DND-41 (cell line): ENCODE results near the gene NAMPT.

Experiments
- ATAC-seq: fragments of 200-7000 bp; cut with Tn5 transposase; 3 replicates; pipeline ENCODE4 v1.9.1; 2021; ENCODE audit warnings: low read depth; ENCODE audit not compliant: insufficient read depth
- DNase-seq: peaks from one replicate; pipeline ENCODE4 v3.0.0-alpha.2; 2020
- H2AFZ ChIP-seq: 2 replicates; pipeline ENCODE4 v1.6.0; 2012; ENCODE audit warnings: low read depth, low read length
- H3K27ac ChIP-seq: 2 replicates; pipeline ENCODE4 v1.5.1; 2012; ENCODE audit warnings: low read length, inconsistent platforms
- H3K27me3 ChIP-seq: fragments of 200-600 bp; sonication (generic); 2 replicates; pipeline ENCODE4 v1.6.0; 2012; ENCODE audit warnings: low read length, mild to moderate bottlenecking, inconsistent platforms; ENCODE audit not compliant: insufficient read depth, poor library complexity
- H3K36me3 ChIP-seq: 2 replicates; pipeline ENCODE4 v1.5.1; 2012; ENCODE audit warnings: low read length, inconsistent platforms; ENCODE audit not compliant: insufficient read depth
- H3K4me1 ChIP-seq: 2 replicates; pipeline ENCODE4 v1.5.1; 2012; ENCODE audit warnings: mild to moderate bottlenecking, low read length; ENCODE audit not compliant: insufficient read depth
- H3K4me2 ChIP-seq: 2 replicates; pipeline ENCODE4 v1.6.0; 2012; ENCODE audit warnings: mild to moderate bottlenecking, moderate library complexity, low read length, inconsistent platforms; ENCODE audit not compliant: insufficient read depth
- H3K4me3 ChIP-seq, 2 experiments: fragments of 200-600 bp in 1 of 2; shearing (Covaris generic) in 1 of 2; 2 replicates each; pipeline ENCODE4 v1.5.1; 2012 to 2016; ENCODE audit warnings: inconsistent platforms in 2 of 2, low read length in 2 of 2, mild to moderate bottlenecking in 2 of 2, low read depth in 1 of 2, moderate library complexity in 1 of 2
- H3K79me2 ChIP-seq: 2 replicates; pipeline ENCODE4 v1.6.0; 2012; ENCODE audit warnings: low read length, inconsistent platforms; ENCODE audit not compliant: insufficient read depth
- H3K9ac ChIP-seq: 2 replicates; pipeline ENCODE4 v1.6.0; 2012; ENCODE audit warnings: low read depth, mild to moderate bottlenecking, inconsistent platforms, low read length, moderate library complexity
- H3K9me3 ChIP-seq: 2 replicates; pipeline ENCODE4 v1.5.1; 2012; ENCODE audit warnings: low read length, moderate library complexity, mild to moderate bottlenecking, inconsistent platforms; ENCODE audit not compliant: insufficient read depth, severe bottlenecking
- H4K20me1 ChIP-seq: 2 replicates; pipeline ENCODE4 v1.6.0; 2012; ENCODE audit warnings: low read length; ENCODE audit not compliant: insufficient read depth
- CTCF ChIP-seq: IDR thresholded peaks from 2 replicates; pipeline ENCODE4 v1.5.1; 2012; ENCODE audit warnings: borderline replicate concordance, low read length, moderate library complexity, mild to moderate bottlenecking; ENCODE audit not compliant: poor library complexity, severe bottlenecking; ENCODE audit errors: extremely low read depth
- EZH2 ChIP-seq: IDR thresholded peaks from 3 replicates; pipeline ENCODE4 v1.6.1; 2012; ENCODE audit warnings: borderline replicate concordance, low read depth, mild to moderate bottlenecking, moderate library complexity, low read length, inconsistent platforms; ENCODE audit not compliant: severe bottlenecking

The NAMPT gene

DNA sequence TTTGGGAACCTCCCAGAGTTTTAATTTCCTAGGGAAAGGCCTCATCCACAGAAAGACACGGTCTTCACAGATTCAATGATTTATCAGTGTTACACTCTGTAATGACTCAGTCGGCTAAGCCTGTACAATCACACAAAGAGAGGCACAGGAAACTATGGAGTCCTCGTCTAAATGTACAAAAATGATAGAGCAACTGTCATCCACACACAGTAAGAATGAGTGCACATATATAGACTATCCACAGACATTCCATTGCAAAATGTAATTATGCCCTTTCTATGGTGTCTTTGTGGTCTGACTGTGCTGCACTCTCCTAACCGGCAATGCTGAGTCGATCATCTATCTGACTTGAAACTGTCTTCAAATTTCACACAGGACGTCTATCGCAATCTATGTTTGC lies 3.5 kb upstream of the NAMPT start:
- no peak for TF ChIP-seq CTCF
- TF ChIP-seq EZH2 = no peak
- Histone ChIP-seq H3K9me3 (no peaks in the 10 kb centered on the region), H3K4me3 (no peak overlapping the region), H4K20me1 (no peaks in the 10 kb centered on the region), H3K4me1 (peaks cover 17% of the 10 kb centered on the region), H3K9ac (no peak overlapping the region), H3K4me2 (no peak overlapping the region), H3K27ac (no peak overlapping the region), H3K27me3 (peaks cover 20% of the 10 kb centered on the region), H3K36me3 (no peaks in the 10 kb centered on the region), H2AFZ (no peak overlapping the region), H3K79me2 (peaks cover 10% of the 10 kb centered on the region)
- ATAC-seq (no peak), DNase-seq (no peak)

DNA sequence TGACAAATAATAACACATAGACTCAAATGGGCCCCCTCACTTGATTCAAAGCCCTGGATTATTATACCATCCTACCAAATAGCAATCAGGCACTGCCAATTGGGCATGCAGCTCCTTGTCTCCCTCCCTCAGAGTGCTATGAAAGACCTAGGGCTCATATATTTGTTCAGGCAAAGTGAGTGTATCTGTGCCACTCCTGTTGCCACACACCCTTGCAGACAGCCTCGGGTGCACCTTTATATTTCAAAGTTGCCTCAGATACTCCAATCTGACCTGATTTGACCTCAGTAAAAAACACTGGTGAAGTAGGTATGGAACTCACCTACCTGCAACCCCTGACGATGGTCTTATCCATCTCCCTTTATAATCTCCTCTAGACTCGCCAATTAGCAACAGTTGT lies 3.0 kb upstream of the NAMPT start:
- ATAC-seq (no peak), DNase-seq (no peak)
- H2AFZ ChIP-seq = no peak overlapping the region
- no peaks in the 10 kb centered on the region for H3K36me3 ChIP-seq
- H3K27me3 ChIP-seq = peaks cover 17% of the 10 kb centered on the region
- H3K27ac ChIP-seq = no peak overlapping the region
- H3K9me3 ChIP-seq = no peaks in the 10 kb centered on the region
- H3K79me2 ChIP-seq = peaks cover 15% of the 10 kb centered on the region
- no peaks in the 10 kb centered on the region; the same call in 1 of the 2 replicates for H4K20me1 ChIP-seq
- peaks cover 22% of the 10 kb centered on the region for H3K4me1 ChIP-seq
- TF ChIP-seq CTCF (no peak), EZH2 (no peak)
- no peak overlapping the region for H3K4me3 ChIP-seq
- no peak overlapping the region for H3K9ac ChIP-seq
- H3K4me2 ChIP-seq = no peak overlapping the region

DNA sequence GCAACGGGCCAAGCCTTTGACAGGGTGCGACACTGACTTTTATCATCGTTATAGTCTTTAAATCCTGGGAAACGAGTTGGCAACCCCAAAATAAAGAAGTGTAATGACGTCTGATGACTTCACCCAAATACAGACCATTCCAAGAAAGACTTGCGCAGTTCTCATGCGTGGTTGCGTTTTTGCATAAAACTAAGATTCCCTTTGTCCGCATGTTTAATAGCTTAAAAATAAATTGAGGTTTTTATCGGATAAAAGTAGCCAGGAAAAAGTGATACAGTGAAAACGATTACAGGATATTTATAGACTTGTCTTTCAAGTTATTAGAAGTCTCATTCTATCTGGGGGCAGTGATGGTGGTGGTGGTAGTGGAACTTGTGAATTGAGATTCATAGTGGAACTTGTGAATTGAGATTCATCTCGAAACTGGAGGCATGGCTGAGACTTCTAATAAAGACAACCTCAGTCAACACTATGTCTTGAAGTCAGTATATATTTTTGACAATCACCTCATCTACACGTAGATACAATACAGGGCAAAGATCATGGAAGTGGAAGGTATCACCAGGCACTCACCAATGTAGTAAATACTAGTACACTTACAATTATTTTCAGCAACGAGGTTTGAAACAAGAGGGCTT lies 1.2 kb upstream of the NAMPT start:
- peaks cover 23% of the 10 kb centered on the region for H3K4me1 ChIP-seq
- H3K27me3 ChIP-seq = peaks cover 7% of the 10 kb centered on the region
- no peaks in the 10 kb centered on the region for H3K9me3 ChIP-seq
- H3K4me3 ChIP-seq = peak overlapping the region; percentile 27 to 76
- DNase-seq (no peak), ATAC-seq (no peak)
- H4K20me1 ChIP-seq = no peaks in the 10 kb centered on the region; the same call in 1 of the 2 replicates
- H3K9ac ChIP-seq = peak overlapping the region; percentile 68
- no peaks in the 10 kb centered on the region for H3K36me3 ChIP-seq
- peaks cover 33% of the 10 kb centered on the region for H3K79me2 ChIP-seq
- peak overlapping the region; percentile 95 for H3K4me2 ChIP-seq
- TF ChIP-seq EZH2 (no peak), CTCF (no peak)
- peak overlapping the region; percentile 79 for H3K27ac ChIP-seq
- peak overlapping the region; percentile 94 for H2AFZ ChIP-seq
